Muscle layer of colon (tissue), 2 donors: ENCODE data around the gene PSMG4.

Experiments
- H3K27ac ChIP-seq: one replicate; pipeline ENCODE4 v1.7.0; 2013; ENCODE audit warnings: low read depth, mild to moderate bottlenecking, low read length, moderate library complexity
- H3K27me3 ChIP-seq, 2 donors: one replicate each; pipeline ENCODE4 v1.7.0; 2013; ENCODE audit warnings: low read length in 2 of 2, mild to moderate bottlenecking in 2 of 2; ENCODE audit not compliant: insufficient read depth in 2 of 2, control insufficient read depth in 1 of 2
- H3K36me3 ChIP-seq: one replicate; pipeline ENCODE4 v1.7.0; 2013; ENCODE audit warnings: mild to moderate bottlenecking, low read length; ENCODE audit not compliant: insufficient read depth
- H3K4me1 ChIP-seq: one replicate; pipeline ENCODE4 v1.7.0; 2013; ENCODE audit warnings: mild to moderate bottlenecking, low read length; ENCODE audit not compliant: insufficient read depth
- H3K4me3 ChIP-seq, 2 donors: one replicate each; pipeline ENCODE4 v1.7.0; 2013; ENCODE audit warnings: low read length in 2 of 2, low read depth in 1 of 2, mild to moderate bottlenecking in 1 of 2, moderate library complexity in 1 of 2
- H3K9ac ChIP-seq: one replicate; pipeline ENCODE4 v1.7.0; 2013; ENCODE audit warnings: low read length
- H3K9me3 ChIP-seq: one replicate; pipeline ENCODE4 v1.7.0; 2013; ENCODE audit warnings: mild to moderate bottlenecking, low read length
- donor health status: abdominal sarcoma.
- donor health status: Adenocarcinoma of cecum.

Gene PSMG4

GRCh38 chr6:3222506-3223038 is 36.2 kb upstream of the PSMG4 start:
- Histone ChIP-seq H3K9me3 (no peaks in the 10 kb centered on the region), H3K27me3 (peaks cover 0 to 10% of the 10 kb centered on the region in 2 donors), H3K9ac (no peak overlapping the region), H3K4me3 (no peak overlapping the region), H3K4me1 (peaks cover 9% of the 10 kb centered on the region), H3K36me3 (no peaks in the 10 kb centered on the region), H3K27ac (no peak overlapping the region)

- Histone ChIP-seq H3K4me1 (peaks cover 35% of the 10 kb centered on the region), H3K27ac (no peak overlapping the region), H3K9ac (no peak overlapping the region), H3K36me3 (no peaks in the 10 kb centered on the region), H3K27me3 (peaks cover 29 to 43% of the 10 kb centered on the region in 2 donors), H3K4me3 (no peak overlapping the region), H3K9me3 (no peaks in the 10 kb centered on the region)
These were observed 32.7 kb upstream of the PSMG4 start for GRCh38 chr6:3226042-3226441.

- no peak overlapping the region for H3K9ac ChIP-seq
- H3K4me3 ChIP-seq = peak overlapping the region; percentile 65 to 67
- peaks cover 33 to 46% of the 10 kb centered on the region in 2 donors for H3K27me3 ChIP-seq
- H3K4me1 ChIP-seq = peaks cover 39% of the 10 kb centered on the region
- H3K27ac ChIP-seq = peak overlapping the region; percentile 31
- no peaks in the 10 kb centered on the region for H3K36me3 ChIP-seq
- H3K9me3 ChIP-seq = no peaks in the 10 kb centered on the region
These were observed 32.0 kb upstream of the PSMG4 start for GRCh38 chr6:3226481-3227362.

- Histone ChIP-seq H3K4me1 (peaks cover 47% of the 10 kb centered on the region), H3K9ac (no peak within 1 kb of the TSS), H3K27ac (peak within 1 kb of the TSS; percentile 31), H3K27me3 (peaks cover 39 to 46% of the 10 kb centered on the region in 2 donors), H3K9me3 (no peaks in the 10 kb centered on the region), H3K36me3 (no peaks in the 10 kb centered on the region), H3K4me3 (peak within 1 kb of the TSS; percentile 65 to 67)
These were observed 31.2 kb upstream of the PSMG4 start, which contains the start of gene TUBB2B for GRCh38 chr6:3227363-3228045. TUBB2B (minus strand) TSS chr6:3227653; CDS start chr6:3227543, 110 bp downstream.

GRCh38 chr6:3228046-3228671 is 30.6 kb upstream of the PSMG4 start:
- H3K9ac ChIP-seq = no peak overlapping the region
- H3K4me1 ChIP-seq = peaks cover 48% of the 10 kb centered on the region
- peak overlapping the region; percentile 65 to 67 for H3K4me3 ChIP-seq
- H3K27ac ChIP-seq = no peak overlapping the region
- H3K9me3 ChIP-seq = no peaks in the 10 kb centered on the region
- H3K27me3 ChIP-seq = peaks cover 39 to 46% of the 10 kb centered on the region in 2 donors
- no peaks in the 10 kb centered on the region for H3K36me3 ChIP-seq

GRCh38 chr6:3228771-3229565 is 29.8 kb upstream of the PSMG4 start:
- Histone ChIP-seq H3K9ac (no peak overlapping the region), H3K27ac (peak overlapping the region; percentile 31), H3K27me3 (peaks cover 39 to 46% of the 10 kb centered on the region in 2 donors), H3K4me3 (peak overlapping the region in 1 of 2 donors; percentile 38), H3K9me3 (no peaks in the 10 kb centered on the region), H3K4me1 (peaks cover 48% of the 10 kb centered on the region), H3K36me3 (no peaks in the 10 kb centered on the region)

GRCh38 chr6:3229566-3230178 is 29.1 kb upstream of the PSMG4 start:
- Histone ChIP-seq H3K4me3 (peak overlapping the region in 1 of 2 donors; percentile 38), H3K36me3 (no peaks in the 10 kb centered on the region), H3K27me3 (peaks cover 39 to 46% of the 10 kb centered on the region in 2 donors), H3K9ac (no peak overlapping the region), H3K9me3 (no peaks in the 10 kb centered on the region), H3K4me1 (peaks cover 48% of the 10 kb centered on the region), H3K27ac (no peak overlapping the region)

- no peak overlapping the region for H3K4me3 ChIP-seq
- no peak overlapping the region for H3K27ac ChIP-seq
- peaks cover 39 to 46% of the 10 kb centered on the region in 2 donors for H3K27me3 ChIP-seq
- H3K9me3 ChIP-seq = no peaks in the 10 kb centered on the region
- peaks cover 48% of the 10 kb centered on the region for H3K4me1 ChIP-seq
- no peak overlapping the region for H3K9ac ChIP-seq
- no peaks in the 10 kb centered on the region for H3K36me3 ChIP-seq
These were observed 28.4 kb upstream of the PSMG4 start for GRCh38 chr6:3230256-3230882.

GRCh38 chr6:3230900-3231246 is 27.9 kb upstream of the PSMG4 start:
- Histone ChIP-seq H3K4me1 (peaks cover 48% of the 10 kb centered on the region), H3K27me3 (peaks cover 39 to 46% of the 10 kb centered on the region in 2 donors), H3K36me3 (no peaks in the 10 kb centered on the region), H3K9ac (peak overlapping the region; percentile 70), H3K9me3 (no peaks in the 10 kb centered on the region), H3K27ac (peak overlapping the region; percentile 83), H3K4me3 (peak overlapping the region; percentile 75)
